Fibroblast of lung (primary cell): ENCODE measurements around the gene COX7B. TPM values are rescaled to one million over a fixed set of nuclear protein-coding genes. Genes with fewer than 3 reads are reported as not detected.

ENCODE experiments used
- DNase-seq, 2 donors: peaks; one replicate each; pipeline versions ENCODE4 v3.0.0 to v3.0.0-alpha.2; 2010; ENCODE audit warnings: low read depth in 2 of 2
- H2AFZ ChIP-seq: 2 replicates; pipeline ENCODE4 v1.5.1; 2012; ENCODE audit warnings: low read length, control low read depth, inconsistent platforms
- H3K27ac ChIP-seq: 2 replicates; pipeline ENCODE4 v1.5.1; 2011; ENCODE audit warnings: low read length, control low read depth; ENCODE audit not compliant: insufficient read depth
- H3K27me3 ChIP-seq: 2 replicates; pipeline ENCODE4 v1.5.1; 2011; ENCODE audit warnings: mild to moderate bottlenecking, low read length; ENCODE audit not compliant: control insufficient read depth, insufficient read depth
- H3K36me3 ChIP-seq: 2 replicates; pipeline ENCODE4 v1.5.1; 2011; ENCODE audit warnings: low read length; ENCODE audit not compliant: control insufficient read depth, insufficient read depth
- H3K4me1 ChIP-seq: 2 replicates; pipeline ENCODE4 v1.5.1; 2011; ENCODE audit warnings: low read length; ENCODE audit not compliant: control insufficient read depth, insufficient read depth; ENCODE audit errors: extremely low read depth
- H3K4me2 ChIP-seq: 2 replicates; pipeline ENCODE4 v1.5.1; 2011; ENCODE audit warnings: low read length, control low read depth; ENCODE audit not compliant: insufficient read depth; ENCODE audit errors: extremely low read depth
- H3K4me3 ChIP-seq, 4 experiments: fragments of 200-600 bp in 1 of 4; sonication (generic) in 1 of 4; replicated peaks in 1 of 4; 2 replicates each; pipeline ENCODE4 v1.5.1; 2011 to 2016; ENCODE audit warnings: low read length in 4 of 4, low read depth in 3 of 4, mild to moderate bottlenecking in 3 of 4, control low read depth in 2 of 4, inconsistent platforms in 1 of 4, mixed read lengths in 1 of 4; ENCODE audit not compliant: insufficient read depth in 1 of 4; ENCODE audit errors: control extremely low read depth in 1 of 4
- H3K79me2 ChIP-seq: 2 replicates; pipeline ENCODE4 v1.5.1; 2012; ENCODE audit warnings: mild to moderate bottlenecking, low read length, inconsistent platforms; ENCODE audit not compliant: control insufficient read depth, insufficient read depth
- H3K9ac ChIP-seq: 2 replicates; pipeline ENCODE4 v1.5.1; 2011; ENCODE audit warnings: mild to moderate bottlenecking, low read length, control low read depth; ENCODE audit not compliant: insufficient read depth
- H3K9me3 ChIP-seq: 2 replicates; pipeline ENCODE4 v1.5.1; 2012; ENCODE audit warnings: low read depth, low read length; ENCODE audit not compliant: control insufficient read depth, insufficient read depth
- H4K20me1 ChIP-seq: 2 replicates; pipeline ENCODE4 v1.5.1; 2011; ENCODE audit warnings: low read length; ENCODE audit not compliant: control insufficient read depth, insufficient read depth; ENCODE audit errors: extremely low read depth
- EZH2 ChIP-seq: IDR thresholded peaks from 2 replicates; pipeline ENCODE4 v1.5.1; 2012; ENCODE audit warnings: low read length, control low read depth, mild to moderate bottlenecking; ENCODE audit errors: missing control alignments
- polyA plus RNA-seq, 2 donors: library from polyadenylated mRNA; depleted of rRNA in 1 of 2; stranded (reverse) in 1 of 2; unstranded in 1 of 2; fragments of >200 nt; gene quantifications; 2 replicates each; pipeline ENCODE4 v1.2.1, GENCODE V29; 2011 to 2012; ENCODE audit warnings: missing spikeins in 1 of 2
- total RNA-seq: library from RNA; depleted of rRNA; stranded (reverse); fragments of >200 nt; gene quantifications from 2 replicates; pipeline ENCODE4 v1.2.1, GENCODE V29; 2014
- TF ChIP-seq, protein P1 (sequence below), 2 donors: IDR thresholded peaks in 1 of 2; conservative IDR thresholded peaks in 1 of 2; 1 replicate in 1 of 2; 2 replicates in 1 of 2; pipeline ENCODE4 v1.5.1; 2011 to 2012; ENCODE audit warnings: low read length in 2 of 2, control low read depth in 1 of 2, inconsistent platforms in 1 of 2, low read depth in 1 of 2, mild to moderate bottlenecking in 1 of 2

COX7B gene
- total and polyA plus RNA-seq, 2 donors (not counting 1 experiment from before 2014, with no cell fraction given) = 291 to 660 TPM

DNA sequence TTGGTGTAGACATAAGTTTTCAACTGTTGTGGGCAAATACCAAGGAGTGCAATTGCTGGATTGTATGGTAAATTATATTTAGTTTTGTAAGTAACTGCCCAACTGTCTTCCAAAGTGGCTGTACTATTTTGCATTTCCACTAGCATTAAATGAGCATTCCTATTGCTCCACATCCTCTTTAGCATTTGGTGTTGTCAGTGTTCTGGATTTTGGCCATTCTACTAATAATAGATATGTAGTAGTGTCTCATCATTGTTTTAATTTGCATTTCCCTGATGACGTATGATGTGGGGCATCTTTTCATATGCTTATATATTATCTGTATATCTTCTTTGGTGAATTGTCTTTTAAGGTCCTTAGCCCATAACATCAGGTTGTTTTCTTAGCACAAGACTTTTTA lies 52.9 kb downstream of the COX7B start:
- no peak for TF ChIP-seq EZH2
- TF ChIP-seq, protein P1, sequence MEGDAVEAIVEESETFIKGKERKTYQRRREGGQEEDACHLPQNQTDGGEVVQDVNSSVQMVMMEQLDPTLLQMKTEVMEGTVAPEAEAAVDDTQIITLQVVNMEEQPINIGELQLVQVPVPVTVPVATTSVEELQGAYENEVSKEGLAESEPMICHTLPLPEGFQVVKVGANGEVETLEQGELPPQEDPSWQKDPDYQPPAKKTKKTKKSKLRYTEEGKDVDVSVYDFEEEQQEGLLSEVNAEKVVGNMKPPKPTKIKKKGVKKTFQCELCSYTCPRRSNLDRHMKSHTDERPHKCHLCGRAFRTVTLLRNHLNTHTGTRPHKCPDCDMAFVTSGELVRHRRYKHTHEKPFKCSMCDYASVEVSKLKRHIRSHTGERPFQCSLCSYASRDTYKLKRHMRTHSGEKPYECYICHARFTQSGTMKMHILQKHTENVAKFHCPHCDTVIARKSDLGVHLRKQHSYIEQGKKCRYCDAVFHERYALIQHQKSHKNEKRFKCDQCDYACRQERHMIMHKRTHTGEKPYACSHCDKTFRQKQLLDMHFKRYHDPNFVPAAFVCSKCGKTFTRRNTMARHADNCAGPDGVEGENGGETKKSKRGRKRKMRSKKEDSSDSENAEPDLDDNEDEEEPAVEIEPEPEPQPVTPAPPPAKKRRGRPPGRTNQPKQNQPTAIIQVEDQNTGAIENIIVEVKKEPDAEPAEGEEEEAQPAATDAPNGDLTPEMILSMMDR (conservative IDR thresholded peaks at IDR 0.05 in 1 of 2, IDR thresholded peaks at IDR 0.05 in 1 of 2; ENCODE audit: low read depth in 1 of 2, low read length in 2 of 2) = no peak
- H3K4me1 ChIP-seq = peaks cover 6% of the 10 kb centered on the region
- DNase-seq = no peak
- no peaks in the 10 kb centered on the region for H3K27me3 ChIP-seq
- no peak overlapping the region for H3K27ac ChIP-seq
- no peaks in the 10 kb centered on the region for H3K36me3 ChIP-seq
- no peak overlapping the region for H3K4me2 ChIP-seq
- H3K4me3 ChIP-seq = no peak overlapping the region
- no peaks in the 10 kb centered on the region for H3K9me3 ChIP-seq
- no peak overlapping the region for H2AFZ ChIP-seq
- no peak overlapping the region for H3K9ac ChIP-seq
- no peaks in the 10 kb centered on the region for H3K79me2 ChIP-seq
- no peaks in the 10 kb centered on the region for H4K20me1 ChIP-seq

DNA sequence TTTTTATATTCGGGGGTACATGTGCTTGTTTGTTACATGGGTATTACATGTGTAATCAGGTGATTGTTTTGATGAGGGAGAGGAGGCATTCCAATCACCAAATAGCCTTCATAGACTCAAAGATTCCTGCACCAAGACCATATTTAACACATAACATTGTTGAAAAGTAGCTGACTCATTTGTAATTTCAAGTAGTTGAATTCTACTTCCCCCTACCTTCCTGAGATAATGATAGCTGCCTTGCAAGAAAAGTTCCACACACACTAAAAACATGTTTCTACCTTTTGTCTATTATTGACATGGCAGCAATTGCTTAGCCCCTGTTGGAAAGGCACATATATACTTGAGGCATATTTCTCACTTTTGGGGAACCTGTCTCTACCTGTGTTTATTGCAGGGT lies 54.0 kb downstream of the COX7B start:
- H3K36me3 ChIP-seq = no peaks in the 10 kb centered on the region
- H2AFZ ChIP-seq = no peak overlapping the region
- H3K27ac ChIP-seq = no peak overlapping the region
- H3K4me1 ChIP-seq = peaks cover 6% of the 10 kb centered on the region
- peak in 1 of 2 donors; percentile 18 for DNase-seq
- TF ChIP-seq, protein P1 (conservative IDR thresholded peaks at IDR 0.05 in 1 of 2, IDR thresholded peaks at IDR 0.05 in 1 of 2; ENCODE audit: low read depth in 1 of 2, low read length in 2 of 2) = no peak
- TF ChIP-seq EZH2 = no peak
- no peak overlapping the region for H3K9ac ChIP-seq
- H3K27me3 ChIP-seq = no peaks in the 10 kb centered on the region
- no peak overlapping the region for H3K4me3 ChIP-seq
- no peaks in the 10 kb centered on the region for H4K20me1 ChIP-seq
- no peaks in the 10 kb centered on the region for H3K79me2 ChIP-seq
- no peak overlapping the region for H3K4me2 ChIP-seq
- H3K9me3 ChIP-seq = no peaks in the 10 kb centered on the region

DNA sequence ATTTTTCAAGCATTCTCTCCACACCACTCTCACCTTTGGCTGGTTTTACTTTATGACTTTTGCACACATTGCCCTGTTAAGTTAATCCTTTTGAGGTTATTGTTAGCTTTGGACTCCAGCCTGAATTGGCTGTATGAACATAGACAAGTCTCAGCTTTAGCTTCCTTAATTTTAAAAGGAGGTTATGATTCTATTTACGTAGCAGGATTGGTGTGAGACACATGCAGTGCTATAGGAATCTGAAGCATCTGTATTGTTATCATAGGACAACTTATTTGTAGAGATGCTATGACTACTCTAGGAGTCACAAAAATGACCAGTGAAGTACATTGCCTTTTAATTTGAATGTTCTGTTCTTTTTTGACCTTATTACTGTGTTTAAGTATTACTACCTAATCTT lies 54.4 kb downstream of the COX7B start:
- Histone ChIP-seq H2AFZ (no peak overlapping the region), H3K27me3 (no peaks in the 10 kb centered on the region), H3K4me1 (peaks cover 6% of the 10 kb centered on the region), H3K36me3 (no peaks in the 10 kb centered on the region), H3K79me2 (no peaks in the 10 kb centered on the region), H4K20me1 (no peaks in the 10 kb centered on the region), H3K27ac (no peak overlapping the region), H3K9ac (no peak overlapping the region), H3K9me3 (no peaks in the 10 kb centered on the region), H3K4me3 (no peak overlapping the region), H3K4me2 (no peak overlapping the region)
- TF ChIP-seq, protein P1 (conservative IDR thresholded peaks at IDR 0.05 in 1 of 2, IDR thresholded peaks at IDR 0.05 in 1 of 2; ENCODE audit: low read depth in 1 of 2, low read length in 2 of 2) = no peak
- no peak for TF ChIP-seq EZH2
- DNase-seq = peak in 1 of 2 donors; percentile 53

Other genes starting within 250 kb of the COX7B start
- 78.6 and 100 TPM in 2 replicates for gene ATRX, start 113.3 kb upstream of the COX7B start, total RNA-seq
- gene ATRX, start 113.3 kb upstream of the COX7B start, polyA plus RNA-seq = 39.5 and 52.6 TPM in 2 replicates
- 156 and 211 TPM in 2 replicates for gene MAGT1, start 4.0 kb upstream of the COX7B start, total RNA-seq
- gene MAGT1, start 4.0 kb upstream of the COX7B start, polyA plus RNA-seq = 86.2 and 102 TPM in 2 replicates
- gene ATP7A, start 11.2 kb downstream of the COX7B start, total RNA-seq = 13.6 and 18.3 TPM in 2 replicates
- gene ATP7A, start 11.2 kb downstream of the COX7B start, polyA plus RNA-seq = 11.6 and 12.2 TPM in 2 replicates
- gene PGAM4, start 70.2 kb downstream of the COX7B start, total RNA-seq = not detected in 2 replicates
- 0.39 and 0.47 TPM in 2 replicates for gene PGAM4, start 70.2 kb downstream of the COX7B start, polyA plus RNA-seq
- 134 and 141 TPM in 2 replicates for gene PGK1, start 204.8 kb downstream of the COX7B start, total RNA-seq
- 378 and 636 TPM in 2 replicates for gene PGK1, start 204.8 kb downstream of the COX7B start, polyA plus RNA-seq
- gene TAF9B, start 240.2 kb downstream of the COX7B start, total RNA-seq = 21.1 and 29.1 TPM in 2 replicates
- gene TAF9B, start 240.2 kb downstream of the COX7B start, polyA plus RNA-seq = 31.7 and 71.2 TPM in 2 replicates